Measurements from ENCODE around the gene ST8SIA5.
"Not testable (repeated sequence)": the region's sequence is repeated elsewhere in the genome, so short reads cannot be mapped to it uniquely, and the experiment has no call there.

The ST8SIA5 gene, protein sequence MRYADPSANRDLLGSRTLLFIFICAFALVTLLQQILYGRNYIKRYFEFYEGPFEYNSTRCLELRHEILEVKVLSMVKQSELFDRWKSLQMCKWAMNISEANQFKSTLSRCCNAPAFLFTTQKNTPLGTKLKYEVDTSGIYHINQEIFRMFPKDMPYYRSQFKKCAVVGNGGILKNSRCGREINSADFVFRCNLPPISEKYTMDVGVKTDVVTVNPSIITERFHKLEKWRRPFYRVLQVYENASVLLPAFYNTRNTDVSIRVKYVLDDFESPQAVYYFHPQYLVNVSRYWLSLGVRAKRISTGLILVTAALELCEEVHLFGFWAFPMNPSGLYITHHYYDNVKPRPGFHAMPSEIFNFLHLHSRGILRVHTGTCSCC

DNA sequence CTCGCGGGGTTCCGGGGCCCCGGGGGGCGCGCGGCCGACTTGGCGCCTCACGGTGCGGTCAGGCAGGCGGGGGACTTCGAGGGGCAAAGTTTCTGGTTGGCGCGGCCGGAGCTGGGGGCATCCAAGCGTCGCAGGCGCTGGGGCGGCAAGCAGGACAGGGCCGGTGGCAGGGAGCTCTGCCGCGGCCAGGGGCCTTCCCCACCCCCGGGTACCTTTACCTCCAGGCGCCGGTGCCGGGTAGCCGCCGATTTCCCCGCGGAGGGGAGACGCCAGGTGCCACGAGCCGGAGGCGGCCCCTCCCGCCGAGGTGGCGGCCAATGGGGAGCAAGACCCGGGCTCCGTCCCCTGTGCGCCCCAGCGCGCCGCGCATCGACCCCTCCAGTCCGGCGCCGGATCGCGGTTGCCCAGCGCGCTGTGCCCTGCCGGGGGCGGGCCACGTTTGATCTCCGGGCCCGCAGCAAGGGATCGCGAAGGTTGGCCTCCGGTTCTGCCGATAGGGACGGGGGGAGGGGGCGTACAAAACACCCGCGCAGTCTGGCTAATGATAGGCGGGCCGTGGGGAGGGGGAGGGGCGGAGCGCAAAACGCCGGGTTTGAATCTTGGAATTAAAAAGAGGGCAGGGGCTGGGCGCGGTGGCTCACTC is at the start of gene ST8SIA5:
Gene ST8SIA5 (minus strand): TSS at position 495 of the 643 bp plus-strand sequence. CDS start 545 bp downstream, outside the sequence.
- peak; percentile 66 for DNase-seq

DNA sequence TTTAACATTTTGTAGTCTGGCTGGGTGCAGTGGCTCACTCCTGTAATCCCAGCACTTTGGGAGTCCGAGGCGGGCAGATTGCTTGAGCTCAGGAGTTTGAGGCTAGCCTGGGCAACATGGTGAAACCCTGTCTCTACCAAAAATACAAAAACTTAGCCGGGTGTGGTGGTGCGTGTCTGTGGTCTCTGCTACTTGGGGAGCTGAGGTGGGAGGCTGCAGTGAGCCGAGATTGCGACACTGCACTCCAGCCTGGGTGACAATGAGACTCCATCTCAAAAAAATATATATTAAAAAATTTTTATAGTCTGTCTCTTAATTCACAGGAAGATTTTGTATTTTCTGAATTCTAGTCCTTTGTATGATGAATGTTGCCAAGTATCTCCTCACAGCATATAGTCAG is 39.1 kb upstream of the ST8SIA5 start:
- DNase-seq = not testable (repeated sequence)

DNA sequence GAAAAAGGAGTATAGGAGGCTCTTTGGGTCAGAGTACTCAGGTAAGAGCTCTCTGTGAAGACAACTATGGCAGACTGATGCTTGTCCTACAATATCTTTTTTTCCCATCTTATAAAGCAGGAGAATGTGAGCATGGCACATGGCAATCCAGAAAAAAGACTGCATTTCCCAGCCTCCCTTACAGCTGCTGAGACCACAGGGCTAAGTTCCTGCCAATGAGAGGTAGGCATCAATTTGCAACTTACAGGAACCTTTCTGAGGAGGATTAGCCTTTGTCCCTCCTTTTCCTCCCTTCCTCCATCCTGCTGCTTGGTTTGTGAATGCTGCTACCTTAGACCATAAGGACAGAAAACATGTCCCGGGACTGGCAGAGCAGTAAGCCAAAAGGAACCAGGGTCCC is 37.8 kb upstream of the ST8SIA5 start:
- DNase-seq = no peak

DNA sequence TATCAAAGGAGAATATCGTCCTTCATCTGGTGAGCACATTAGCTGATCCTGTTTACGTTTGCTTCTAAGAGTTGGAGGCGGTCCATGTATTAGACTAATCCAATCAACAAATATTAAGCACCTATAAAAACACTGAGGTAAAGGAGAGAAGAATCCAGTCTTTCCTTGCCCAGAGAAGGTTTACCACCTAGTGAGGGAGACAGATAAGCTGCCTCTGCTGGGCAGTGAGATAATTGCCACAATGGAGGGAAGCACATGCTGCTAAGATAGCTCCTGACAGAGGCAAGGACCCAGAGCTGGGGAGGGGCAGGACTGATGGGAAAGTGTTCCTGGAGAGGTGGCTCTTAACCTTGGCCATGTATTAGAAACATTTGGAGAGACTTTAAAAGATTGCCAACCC is 36.7 kb upstream of the ST8SIA5 start:
- DNase-seq = no peak

DNA sequence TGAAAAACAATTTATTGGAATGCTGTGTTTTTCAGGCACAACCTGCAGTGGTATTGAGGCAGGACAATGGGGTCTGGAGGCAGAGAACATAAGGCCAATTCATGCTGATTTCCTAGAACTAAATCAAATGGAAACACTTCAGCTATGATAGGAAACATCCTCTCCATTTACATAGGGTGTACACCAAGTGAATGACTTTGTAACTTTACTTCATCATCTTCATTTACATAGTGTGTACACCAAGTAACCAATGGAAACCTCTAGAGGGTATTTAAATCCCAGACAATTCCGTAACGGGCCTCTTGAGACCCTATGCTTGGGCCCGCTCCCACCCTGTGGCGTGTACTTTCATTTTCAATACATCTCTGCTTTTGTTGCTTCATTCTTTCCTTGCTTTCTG is 32.2 kb upstream of the ST8SIA5 start:
- no peak for DNase-seq

DNA sequence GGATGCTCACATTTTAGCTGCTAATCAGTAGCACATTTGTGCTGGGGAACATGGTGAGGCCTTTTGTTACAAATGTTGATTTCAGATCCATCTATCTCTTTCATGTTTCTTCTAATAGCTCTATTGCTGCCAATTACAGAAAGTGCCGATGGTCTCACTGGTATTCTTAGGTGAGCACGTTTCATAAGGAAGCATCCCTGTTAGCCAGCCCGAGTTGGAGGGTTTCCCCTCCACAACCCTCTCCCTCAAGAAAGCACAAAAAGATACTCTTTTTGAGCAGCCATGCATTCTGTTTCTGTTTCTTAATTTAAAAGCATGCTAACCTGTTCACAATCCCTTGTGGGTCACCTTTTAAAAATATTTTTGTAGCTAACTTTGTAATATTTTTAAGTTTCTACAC is 30.8 kb upstream of the ST8SIA5 start:
- DNase-seq = no peak

DNA sequence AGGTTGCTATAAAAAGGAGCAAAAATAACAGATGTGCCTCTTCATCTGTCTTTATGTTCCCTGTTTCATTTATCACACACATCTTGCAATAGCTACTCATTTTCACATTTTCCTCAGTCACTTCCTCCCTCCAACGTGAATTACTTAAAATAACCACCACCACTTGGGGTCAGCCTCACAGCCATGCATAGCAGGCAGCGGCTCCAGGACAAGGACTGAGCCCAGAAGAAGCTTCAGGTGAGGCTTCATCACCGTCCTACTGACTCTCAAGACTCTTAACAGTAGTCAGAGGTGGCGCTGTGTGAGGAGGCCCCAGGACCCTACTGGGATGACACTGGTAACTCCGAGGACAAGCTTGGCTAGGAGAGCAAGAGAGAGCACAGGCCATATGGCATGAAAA is 15.5 kb upstream of the ST8SIA5 start:
- DNase-seq = no peak

DNA sequence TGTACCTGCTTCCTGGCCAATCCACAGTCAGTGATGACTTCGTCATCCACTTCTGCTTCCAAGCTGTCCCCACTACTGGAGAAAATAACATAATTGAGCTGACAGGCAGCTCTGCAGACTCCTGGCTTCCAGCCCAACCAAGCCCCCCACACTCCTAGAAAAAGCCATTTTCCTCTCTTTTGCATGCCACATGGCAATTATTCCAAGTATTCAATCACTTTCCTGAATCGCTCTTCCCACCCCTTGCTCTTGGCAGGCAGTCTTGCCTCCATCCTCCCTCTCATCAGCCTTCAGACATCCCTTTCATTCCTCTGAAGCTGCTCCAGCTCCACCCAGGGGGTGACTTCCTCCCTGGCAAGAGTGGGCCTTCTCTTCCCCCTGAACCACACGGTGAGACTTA is 14.3 kb upstream of the ST8SIA5 start:
- DNase-seq = peak; percentile 62

DNA sequence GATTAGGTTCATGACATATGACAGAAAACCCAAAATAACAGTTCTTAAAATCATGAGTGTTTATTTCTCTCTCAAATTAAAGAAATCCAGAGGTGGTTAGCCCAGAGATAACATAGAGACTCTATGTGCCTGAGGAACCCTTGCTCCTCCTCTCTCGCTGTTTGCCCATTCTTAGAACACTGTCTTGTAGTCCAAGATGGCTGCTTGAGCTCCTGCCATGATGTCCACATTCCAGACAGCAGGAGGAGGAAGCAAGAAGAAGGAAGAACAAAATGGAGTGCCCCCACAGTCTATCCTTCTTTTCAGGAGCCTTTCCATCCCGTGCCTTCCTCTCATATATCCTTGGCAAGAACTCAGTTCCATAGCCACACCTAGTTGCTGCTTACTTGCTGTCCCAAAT is 13.9 kb upstream of the ST8SIA5 start:
- DNase-seq = no peak

DNA sequence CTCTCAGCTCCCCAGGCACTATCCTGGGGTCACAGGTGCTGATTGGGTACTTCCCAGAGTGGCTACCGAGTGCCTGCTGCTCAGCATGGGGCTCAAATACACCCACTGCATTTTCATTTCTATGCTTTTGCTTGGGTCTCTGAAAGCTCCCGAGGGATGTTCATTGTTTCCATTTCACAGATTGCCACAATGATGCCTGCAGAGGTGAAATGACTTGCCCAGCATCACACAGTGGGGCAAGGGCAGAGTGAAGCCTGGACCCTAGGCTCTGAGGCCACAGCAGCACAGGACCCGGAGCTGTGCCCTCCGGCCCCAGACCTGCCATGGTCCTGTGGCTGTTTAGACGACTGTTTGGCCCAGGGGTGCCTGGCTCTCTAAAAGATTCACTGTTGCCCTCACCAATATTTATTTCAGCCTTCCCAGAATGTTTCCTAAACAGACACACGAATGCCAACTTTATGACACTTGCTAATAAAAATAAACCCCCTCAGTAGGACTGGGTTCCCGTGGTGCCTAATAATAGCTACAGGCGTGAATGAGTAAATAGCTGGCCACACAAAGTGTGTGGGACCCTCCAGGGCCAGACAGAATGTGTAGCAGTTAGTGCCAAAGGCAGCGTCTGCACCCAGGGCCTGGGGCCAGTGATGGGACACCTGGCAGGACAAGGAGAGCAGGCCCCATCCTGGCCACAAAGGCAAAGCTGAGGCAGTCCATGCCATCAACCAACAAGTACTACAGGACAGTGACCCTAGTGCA is 11.5 kb upstream of the ST8SIA5 start:
- DNase-seq = no peak

DNA sequence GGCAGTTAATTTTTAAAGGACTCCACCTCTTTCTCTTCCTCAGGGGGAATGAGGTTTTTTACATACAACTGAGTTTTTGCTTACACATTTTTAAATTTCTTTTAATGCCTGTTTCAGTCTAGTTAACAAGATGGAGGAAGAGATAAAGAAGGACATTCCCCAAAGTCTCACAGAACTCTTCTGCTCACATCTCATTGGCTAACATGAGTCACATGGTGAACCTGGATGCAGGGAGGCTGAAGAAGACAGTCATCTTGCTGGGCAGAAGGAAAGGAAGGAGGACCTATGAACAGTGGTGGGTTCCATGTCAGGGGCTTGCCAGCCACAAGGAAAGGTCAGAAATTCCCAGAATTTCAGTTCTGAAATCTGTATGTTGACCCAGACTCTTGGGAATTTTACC is 10.4 kb upstream of the ST8SIA5 start:
- DNase-seq = no peak

DNA sequence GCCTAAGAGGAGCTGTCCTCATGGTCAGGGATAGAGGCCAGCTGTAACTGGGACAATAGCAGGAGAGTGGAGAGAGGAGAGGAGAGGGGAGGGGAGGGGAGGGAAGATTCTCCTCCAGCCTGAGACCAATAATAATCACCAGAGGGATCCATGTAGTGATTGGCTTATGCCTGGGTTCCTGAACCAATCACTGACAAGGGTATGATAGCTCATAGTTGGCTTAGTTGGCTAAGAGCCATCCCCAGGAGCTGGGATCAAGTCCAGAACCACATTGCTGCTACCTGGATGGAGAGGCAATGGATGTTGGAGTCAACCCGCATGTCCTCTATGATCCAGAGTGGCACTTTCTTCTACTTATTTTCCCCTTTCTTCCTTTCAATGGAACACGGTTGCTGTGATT is 7.7 kb upstream of the ST8SIA5 start:
- no peak for DNase-seq

DNA sequence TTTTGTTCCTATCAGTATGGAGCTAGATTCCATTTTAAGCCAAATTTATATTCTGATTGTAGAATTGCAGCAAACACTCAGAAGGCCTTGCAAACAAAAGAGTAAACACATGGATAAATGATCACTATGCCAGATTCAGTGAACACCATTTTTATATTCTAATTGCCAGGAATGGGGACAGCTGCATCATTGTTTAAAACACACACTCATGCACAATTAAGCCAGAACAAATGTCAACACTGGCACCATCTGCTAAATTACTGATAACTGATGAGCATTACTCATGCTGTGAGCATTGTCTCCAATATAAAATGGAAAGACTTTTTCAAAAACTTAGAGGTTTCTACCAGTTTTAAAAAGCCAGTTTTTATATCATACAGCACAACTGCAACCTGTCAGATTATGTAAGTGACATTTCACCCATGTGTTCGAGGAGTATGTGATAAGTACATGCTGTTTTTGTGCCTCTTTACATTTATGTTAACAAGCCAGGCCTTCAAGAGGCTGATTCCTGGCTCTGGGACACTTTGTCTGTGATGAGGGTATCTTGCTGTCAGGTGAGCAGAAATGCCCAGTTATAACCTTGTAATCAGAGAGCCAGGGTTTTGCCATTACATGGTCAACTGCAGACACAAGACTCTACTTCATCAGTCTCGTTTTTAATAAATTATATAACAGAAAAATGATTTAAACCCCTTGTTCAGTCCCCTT is 4.4 kb upstream of the ST8SIA5 start:
- DNase-seq = peak; percentile 78

DNA sequence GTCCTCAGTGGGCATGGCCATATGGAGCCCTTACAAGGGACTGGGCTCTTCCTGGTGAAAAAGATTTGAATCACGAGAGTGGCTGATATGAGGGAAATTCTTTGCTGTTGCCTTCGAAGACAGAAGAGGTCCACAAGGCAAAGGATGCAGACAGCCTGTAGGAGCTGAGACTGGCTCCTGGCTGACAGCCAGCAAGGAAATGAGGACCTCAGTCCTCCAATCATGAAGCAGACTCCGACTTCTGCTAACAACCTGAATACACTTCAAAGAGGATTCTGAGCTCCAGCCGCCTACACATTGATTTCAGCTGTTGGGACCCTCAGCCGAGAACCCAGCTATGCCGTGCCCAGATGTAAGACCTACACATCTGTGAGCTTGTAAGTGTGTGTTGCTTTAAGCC is 3.0 kb upstream of the ST8SIA5 start:
- DNase-seq = peak; percentile 29

DNA sequence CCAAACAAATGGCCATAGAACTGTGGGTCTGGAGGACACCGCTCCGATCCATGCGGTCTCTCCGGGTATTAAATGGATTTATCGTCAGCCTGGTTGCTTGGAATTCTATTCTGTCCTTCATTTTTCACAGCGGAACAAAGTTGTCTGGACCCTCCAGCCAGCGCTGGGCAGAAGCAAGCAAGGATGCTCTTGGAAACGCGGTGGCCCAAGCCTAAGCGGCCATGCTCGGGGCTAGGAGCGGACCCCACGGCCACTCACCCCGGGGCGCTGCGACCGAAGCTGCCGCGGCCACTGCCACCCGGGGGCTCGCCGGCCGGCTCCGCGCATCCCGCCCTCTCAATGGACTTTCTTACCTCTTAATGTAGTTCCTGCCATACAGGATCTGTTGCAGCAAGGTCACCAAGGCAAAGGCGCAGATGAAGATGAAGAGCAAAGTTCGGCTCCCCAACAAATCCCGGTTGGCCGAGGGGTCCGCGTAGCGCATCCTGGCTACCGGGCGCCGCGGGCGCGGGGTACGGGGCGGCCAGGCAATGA is 761 bp downstream of the ST8SIA5 start:
- peak; percentile 54 for DNase-seq

DNA sequence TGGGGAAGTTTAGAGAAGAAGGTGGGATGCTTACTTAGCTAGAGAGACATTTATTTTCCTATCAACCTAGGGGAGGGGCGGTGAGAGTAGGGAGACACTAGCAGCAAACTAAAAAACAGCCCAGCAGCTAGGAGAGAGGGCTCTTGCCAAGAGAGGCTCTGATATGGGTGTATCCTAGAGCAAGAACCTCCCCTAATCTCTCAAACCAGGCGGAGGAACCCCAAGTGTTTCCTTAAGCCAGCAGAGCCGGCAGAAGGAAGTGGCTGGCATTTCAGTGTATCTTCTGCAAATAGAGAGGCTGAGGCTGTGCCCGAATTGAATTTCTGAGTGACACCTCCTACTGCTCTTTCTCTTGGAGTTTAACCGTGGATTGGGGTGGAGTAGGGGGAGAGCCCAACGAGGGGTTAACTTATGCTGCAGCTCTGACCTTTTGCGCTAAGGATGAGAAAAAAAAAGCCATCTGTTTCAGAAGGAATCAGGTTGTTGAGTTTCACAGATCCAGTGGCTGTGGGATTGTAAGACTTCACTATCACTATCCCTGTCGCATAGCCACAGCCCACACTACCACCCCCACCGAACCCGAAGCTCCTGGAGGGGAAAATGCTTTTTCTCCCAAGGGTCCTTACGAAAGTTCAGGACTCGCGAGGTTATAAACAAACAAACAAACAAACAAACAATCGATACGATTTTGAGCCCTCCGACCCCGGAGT is 1.4 kb downstream of the ST8SIA5 start:
- peak; percentile 24 for DNase-seq

DNA sequence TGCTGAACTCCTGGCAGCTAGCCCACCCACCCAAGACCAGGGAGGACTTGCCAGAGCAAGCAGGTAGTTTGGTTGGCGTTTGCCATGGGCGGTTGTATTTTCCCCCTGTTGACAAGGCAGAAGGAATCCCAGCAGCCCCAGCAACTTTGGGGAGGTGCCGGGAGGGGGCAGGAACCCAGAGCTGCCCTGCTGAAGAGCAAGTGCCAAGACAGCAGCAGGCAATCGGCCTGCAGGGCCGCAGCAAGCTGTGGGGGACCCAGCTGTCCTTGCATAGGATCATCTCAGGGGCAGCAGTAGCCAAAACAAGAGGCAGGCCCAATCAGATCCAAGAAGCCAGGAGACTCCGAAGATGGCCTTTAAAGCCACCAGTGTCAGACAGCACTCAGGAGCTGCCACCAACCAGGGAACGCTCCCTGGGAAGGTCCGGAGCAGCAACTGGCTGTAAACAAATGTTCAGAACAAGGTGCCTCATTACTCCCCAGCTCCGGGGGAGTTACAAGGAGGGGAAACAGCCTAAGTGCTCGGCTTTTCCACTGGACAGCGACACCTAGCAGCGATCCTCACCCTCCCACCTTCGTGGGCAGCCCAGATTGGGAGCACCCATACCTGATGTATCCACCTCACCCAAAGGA is 2.1 kb downstream of the ST8SIA5 start:
- peak; percentile 38 for DNase-seq

DNA sequence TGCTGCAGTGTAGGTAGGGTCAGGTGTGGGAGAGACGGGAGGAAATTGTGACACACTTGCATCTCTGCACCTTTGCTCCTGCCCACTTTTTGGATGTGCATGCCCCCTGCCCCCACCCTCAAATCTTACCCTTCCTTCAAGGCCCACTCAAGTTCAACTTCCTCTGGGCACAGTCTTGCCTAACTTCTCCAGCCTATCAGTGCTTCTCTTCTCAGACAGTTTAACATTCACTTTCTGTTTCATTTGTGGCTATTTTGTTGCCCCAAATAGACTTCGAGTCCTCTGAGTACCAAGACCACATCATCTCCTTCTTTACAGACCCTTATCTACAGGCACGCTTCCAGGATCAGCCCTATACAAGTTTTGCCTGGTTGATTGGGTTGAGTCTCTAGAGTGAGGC is 2.7 kb downstream of the ST8SIA5 start:
- no peak for DNase-seq

DNA sequence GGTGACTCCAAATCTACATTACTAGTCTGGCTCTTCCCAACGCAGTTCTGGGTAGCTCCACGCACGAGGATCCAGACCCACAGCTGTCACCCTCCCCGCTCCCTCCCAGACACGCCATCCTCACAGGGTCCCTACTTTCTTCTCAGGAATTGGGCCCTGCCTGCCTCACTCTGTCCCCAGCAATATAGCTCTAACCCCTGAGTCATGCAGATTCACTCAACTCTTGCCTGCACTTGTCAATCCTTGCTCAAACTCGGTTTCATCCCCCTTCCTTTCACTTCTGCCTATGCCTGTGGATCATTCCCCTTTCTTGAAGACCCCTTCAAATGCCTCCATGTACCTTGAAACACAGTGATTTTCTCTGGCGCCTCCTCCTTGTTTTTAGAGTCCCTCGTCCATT is 5.0 kb downstream of the ST8SIA5 start:
- no peak for DNase-seq

DNA sequence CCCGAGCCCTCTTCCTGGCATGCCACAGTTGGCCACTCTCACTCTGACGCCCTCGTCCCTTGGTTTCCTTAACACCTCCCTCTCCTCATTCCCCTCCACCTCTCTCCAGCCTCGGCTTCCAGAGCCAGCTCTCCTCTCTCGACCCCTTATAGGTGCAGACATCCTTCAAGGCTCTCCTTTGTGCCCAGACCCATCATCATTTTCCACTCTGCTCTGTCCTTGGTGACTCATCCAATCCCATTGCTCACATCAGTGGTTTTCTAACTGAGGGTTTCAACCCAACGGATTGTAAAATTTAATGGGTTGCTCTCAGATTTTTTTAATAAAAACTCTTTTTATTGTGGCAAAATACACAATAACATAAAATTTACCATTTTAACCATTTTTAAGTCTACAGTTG is 6.2 kb downstream of the ST8SIA5 start:
- DNase-seq = no peak

DNA sequence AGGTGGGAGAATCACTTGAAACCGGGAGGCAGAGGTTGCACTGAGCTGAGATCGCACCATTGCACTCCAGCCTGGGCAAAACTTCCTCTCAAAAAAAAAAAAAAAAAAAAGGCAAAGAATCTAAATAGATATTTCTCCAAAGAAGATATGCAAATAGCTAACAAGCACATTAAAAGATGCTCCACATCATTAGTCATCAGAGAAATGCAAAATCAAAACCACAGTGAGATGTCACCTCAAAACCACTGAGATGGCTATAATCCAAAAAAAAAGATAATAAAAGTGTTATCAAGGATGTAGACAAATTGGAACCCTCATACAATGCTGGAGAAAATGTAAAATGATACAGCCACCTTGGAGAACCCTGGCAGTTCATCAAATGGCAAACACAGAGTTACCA is 8.4 kb downstream of the ST8SIA5 start:
- no peak for DNase-seq

DNA sequence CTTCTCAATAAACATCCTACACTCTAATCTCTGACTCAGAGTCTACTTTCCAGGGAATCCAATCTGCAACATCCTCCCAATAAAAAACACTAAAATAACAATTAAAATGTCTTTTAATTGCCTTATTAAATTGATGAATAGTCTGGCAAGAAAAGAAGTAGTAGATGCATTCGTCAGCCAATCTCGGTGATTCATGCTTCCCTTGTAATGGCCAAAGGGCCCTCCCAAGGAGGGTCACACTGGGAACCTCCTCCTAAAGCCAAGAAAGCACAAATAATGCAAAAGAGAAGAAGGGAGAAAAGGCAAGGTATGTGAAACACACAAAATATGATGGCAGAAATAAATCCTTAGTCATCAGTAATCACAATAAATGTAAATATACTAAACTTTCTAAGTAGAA is 16.8 kb downstream of the ST8SIA5 start:
- DNase-seq = no peak

Measured in eye (tissue), 1 donor.